ENCODE results near the gene ARHGAP22.

The ARHGAP22 gene

DNA sequence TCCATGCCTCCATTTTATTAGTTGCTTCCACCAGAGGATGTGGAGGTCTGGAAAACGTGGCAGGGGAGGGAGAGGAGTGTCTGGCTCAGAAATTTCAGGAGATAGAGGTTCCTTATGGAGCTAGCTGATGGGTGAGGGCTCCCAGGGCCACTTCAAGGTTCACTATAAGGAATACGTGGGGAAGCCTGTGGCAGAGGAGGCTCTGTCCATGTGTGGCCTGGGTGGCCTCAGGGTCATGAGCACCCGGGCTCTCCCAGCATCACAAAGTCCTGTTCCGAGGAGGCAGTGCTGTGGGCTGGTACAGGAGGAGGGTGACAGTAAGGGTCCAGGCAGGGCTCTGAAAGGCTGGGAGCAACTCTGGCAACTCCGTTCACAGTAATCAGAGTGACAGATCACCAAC is 24.6 kb downstream of the ARHGAP22 start:
- DNase-seq = no peak

GRCh38 chr10:48579251-48579960 is 25.5 kb downstream of the ARHGAP22 start:
- DNase-seq = no peak

GRCh38 chr10:48577158-48577557 is 27.7 kb downstream of the ARHGAP22 start:
- DNase-seq = no peak

DNA sequence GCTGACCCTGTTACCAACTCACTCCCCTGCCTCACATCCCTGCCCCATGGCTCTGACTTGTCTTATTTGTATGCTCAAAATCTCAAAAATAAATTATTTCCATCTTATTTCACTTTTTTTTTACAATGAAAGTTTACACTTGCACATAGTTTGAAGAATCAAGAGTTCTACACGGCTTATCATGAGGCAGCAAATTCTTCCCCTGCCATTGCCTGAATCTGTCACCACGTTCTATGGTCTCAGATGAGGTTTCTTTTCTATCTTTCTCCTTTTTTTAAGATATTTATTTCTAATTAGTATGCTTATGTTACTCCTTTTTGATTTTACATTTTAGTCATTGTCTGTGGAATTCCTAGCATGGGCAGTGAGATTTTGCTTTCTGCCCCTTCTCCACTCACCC is 28.4 kb downstream of the ARHGAP22 start:
- DNase-seq = no peak

DNA sequence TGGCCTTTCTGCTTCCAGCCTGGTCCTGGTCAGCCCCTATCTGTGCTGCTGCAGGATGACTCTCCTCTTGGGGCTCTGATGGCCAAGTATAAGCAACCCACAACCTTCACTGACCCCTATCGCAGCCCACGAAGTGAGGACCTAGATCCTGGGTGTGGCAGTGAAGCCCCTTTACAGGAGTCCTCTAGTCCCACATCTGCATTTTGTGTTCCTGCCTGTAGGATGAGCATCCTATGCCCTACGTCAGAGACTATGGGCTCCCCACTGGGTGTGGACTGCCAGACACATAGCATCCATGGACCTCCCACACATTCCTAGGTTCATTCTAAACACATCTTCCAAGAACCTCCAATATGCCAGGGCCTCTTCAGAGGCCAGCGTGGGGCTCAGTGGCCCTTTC is 29.0 kb downstream of the ARHGAP22 start:
- no peak for DNase-seq

GRCh38 chr10:48574817-48575380 is 30.0 kb downstream of the ARHGAP22 start:
- no peak for DNase-seq

DNA sequence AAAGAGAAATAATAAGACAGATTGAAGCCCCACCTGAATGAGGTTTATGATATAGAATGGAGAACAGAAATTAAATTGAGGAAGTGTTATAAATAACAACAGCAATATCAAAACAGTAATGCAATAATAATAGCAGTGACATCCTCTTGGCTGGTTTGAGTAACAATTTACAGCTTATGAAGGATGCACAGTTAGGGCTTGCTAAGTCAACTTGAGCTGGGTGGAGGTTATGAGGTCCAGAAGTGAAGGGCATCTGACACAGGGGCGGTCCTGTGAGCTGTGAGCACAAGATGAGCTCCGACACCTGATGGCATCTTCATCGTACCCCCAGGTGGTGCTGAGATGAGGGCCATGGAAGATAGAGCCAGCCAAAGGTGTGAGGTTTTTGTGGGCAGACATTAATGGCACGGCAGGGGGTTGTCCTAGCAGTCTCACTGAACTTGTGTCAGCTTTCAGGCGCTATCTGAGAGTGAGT is 30.5 kb downstream of the ARHGAP22 start:
- DNase-seq = no peak

DNA sequence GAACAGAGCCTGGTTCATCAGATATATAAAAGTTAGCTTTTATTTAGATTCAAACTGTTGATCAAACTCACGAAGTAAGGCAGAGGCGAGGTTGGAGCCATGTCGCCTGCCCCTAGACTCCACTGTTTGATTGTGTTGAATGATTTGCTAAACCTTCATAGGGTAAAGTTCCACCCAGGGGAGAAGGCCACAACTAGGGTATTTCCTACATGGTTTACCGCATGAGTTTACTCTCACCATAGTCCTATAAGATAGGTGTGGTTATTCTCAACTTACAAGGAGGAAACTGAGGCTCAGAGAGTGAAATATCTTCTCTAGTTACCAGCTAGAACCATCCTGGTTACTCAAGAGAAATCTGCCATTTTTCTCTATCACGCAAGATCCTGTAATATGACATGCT is 31.8 kb downstream of the ARHGAP22 start:
- DNase-seq = no peak

DNA sequence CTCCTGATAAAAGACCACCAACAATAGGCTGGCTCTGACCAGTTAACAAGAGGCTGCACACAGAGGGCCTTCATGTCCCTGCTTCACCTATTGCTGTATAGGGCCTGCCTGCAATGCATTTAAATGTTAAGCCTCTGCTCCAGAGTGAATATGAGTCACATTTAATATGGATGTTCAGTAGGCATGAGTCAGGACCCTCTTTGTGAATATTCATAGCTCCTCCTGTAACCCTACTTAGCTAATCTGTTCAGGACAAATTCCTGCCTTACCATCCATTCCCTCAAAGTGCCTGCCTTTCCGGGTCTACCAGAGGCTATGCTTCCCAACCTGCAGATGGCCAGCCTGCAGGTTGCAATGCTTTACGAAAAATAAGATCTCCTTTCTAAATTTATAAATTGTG is 32.5 kb downstream of the ARHGAP22 start:
- DNase-seq = no peak

GRCh38 chr10:48568546-48568945 is 36.3 kb downstream of the ARHGAP22 start:
- DNase-seq = no peak

GRCh38 chr10:48568131-48568530 is 36.7 kb downstream of the ARHGAP22 start:
- DNase-seq = no peak

- DNase-seq = no peak
These were observed 37.5 kb downstream of the ARHGAP22 start for GRCh38 chr10:48567346-48567745.

DNA sequence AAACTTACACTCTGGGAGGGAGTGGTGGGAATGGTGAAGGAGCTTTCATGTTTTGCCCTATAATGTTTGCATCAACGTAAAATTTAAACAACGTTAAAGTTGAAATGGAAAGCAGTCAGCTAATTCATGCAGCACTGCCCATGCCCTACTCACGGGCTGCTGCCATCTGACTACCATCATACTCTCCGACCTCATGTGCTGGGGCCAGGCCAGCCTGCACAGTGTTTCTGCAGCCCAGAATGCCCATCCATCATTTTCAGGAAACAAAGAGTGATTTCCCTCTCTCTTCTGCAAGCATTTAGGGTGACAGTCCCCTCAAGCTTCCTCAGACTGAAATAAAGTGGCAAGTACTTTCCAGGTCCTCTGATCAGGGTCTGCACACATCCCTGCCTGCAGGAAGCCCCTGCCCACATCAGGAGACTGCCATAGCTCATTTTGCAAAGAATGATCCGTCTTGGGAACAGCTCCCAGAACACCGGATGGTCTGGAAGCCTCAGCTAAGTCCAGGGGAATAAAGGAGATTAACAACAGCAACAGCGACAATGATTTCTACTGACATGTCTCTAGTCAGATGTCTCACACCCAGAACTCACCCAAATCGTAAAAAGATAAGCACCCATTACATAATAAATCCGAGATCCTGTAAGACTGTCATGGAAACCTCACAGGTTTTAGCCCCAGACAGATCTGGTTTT is 40.3 kb downstream of the ARHGAP22 start:
- DNase-seq = no peak

GRCh38 chr10:48557511-48558123 is 47.3 kb downstream of the ARHGAP22 start:
- DNase-seq = no peak

GRCh38 chr10:48556713-48557112 is 48.2 kb downstream of the ARHGAP22 start:
- no peak for DNase-seq

DNA sequence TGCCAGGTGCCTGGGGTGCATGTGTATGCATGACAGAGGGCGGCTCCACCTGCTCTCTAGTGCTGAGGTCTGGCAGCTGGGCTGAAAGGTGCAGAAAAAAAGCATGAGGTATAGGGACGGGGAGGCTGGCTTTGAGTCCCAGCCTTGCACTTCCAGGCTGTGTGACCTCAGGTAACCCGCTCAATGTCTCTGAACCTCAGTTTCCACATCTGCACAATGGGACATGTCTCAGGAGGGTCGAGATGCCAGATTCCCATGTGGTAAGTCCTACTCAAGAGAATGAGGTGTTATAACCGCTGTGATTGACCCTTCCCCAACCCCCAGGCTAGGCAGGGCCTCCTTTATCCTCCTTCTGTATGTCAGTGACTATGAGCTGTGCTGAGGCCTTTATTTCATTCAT is 48.8 kb downstream of the ARHGAP22 start:
- DNase-seq = no peak

- DNase-seq = no peak
These were observed 49.4 kb downstream of the ARHGAP22 start for GRCh38 chr10:48555310-48556042.

GRCh38 chr10:48554656-48555055 is 50.2 kb downstream of the ARHGAP22 start:
- DNase-seq = no peak

GRCh38 chr10:48554246-48554645 is 50.6 kb downstream of the ARHGAP22 start:
- DNase-seq = no peak

- DNase-seq = no peak
These were observed 51.8 kb downstream of the ARHGAP22 start for GRCh38 chr10:48552946-48553564.

DNA sequence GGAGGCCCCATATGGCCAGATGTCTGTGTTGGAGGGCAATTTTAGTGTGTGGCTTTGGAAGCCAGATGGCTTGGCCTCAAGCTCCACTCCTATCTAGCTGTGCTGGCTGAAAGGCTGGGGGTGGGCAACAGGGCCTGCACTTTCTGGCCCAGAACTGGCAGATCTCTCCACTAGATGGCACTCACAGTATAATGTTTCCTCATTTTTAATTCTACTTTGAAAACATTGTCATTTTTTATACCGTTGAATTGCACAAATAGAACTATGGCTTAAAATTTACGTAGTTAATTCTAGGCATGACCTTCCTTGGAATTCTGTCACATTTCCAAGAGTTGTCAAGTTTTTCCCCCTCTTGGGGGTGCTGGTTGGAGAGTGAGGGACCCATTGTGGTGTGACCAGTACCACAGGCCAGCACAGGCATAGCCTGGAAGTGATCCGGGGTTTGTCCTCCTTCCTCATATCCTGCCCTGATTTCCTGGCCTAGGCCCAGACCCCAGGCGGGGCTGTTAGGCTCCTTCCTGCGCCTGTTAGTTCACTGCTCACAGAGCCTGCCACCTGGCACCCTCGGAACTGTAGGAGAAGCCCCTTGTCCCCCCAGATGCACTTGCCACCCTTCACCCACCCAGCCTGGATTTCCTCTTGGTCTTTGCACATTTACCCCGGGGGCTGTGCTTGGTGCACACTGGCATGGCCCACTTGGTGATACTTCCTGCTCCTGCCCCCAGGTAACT is 52.8 kb downstream of the ARHGAP22 start:
- DNase-seq = no peak

DNA sequence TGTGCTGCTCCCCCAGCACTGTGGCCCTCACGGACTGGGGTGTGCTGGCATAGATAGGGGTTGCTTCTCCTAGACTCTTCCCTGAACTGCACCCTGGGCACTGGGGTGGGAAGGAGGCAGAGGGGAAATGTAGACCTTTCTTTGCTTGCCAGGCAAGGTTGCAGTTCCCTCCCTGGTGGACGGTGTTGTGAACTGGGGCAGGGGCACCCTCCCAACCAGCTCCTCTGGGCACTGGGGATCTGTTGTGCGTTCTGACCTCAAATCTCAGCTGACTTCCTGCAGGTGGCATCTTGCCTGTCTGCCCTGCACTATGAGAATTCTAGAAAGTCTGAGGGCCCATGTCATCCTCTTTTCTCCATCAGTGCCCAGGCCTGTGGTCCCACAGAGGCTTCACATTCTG is 53.9 kb downstream of the ARHGAP22 start:
- DNase-seq = no peak
